ENCODE results near the gene PEAK1.

The PEAK1 gene

DNA sequence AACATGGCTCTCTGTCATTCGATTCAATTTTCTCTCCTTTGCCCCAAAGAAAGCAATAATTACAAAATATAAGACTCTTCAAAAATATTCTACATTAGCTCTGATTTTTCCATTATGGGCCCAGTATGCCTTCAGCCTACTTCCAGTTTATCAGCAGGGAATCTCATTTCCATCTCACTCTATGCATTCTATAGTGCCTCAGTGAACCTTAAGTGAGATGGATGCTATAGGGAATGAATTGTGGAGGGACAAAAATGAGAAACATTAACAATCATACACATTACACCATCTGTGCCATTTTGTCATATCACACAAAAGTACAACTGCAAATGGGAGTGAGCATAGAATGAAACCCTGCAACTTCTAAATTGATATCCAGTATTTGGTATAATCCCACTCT is 298.3 kb downstream of the PEAK1 start:
- DNase-seq = no peak

DNA sequence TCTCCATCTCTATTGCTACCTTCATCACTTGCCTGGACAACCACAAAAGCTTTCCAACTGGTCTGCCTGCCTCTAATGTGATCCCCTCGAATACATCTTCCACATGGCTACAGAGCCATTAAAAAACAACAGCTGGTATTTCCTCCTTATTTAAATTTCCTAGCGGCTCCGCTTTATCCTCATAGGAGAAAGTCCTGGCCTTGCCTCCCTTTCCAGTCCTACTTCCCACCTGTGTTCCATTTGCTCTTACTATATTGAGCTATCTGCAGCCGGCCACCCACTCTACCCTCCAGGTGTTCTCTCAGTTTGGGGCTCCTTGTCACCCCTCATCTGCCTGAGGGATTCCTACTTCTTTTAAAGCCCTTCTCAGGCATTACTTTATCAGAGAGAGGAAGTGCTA is 299.3 kb downstream of the PEAK1 start:
- no peak for DNase-seq

DNA sequence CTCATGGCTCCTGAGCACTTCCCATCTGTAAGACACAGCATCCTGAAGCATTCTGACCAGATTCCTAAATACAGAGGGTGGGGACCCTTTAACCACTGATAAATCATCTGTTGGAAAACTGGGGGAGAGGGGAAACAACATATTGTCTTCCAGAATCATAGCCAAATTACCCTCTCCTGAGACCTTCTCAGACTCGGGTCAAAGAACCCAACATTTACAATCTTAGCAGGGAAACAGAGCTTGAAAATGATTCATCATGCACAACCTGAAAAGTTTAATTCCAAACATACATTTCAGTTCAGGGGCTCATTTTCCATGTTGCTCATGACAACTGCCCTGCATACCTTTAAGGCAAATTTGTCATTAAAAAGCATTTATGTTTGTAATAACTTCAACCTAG is 300.5 kb downstream of the PEAK1 start:
- DNase-seq = no peak

DNA sequence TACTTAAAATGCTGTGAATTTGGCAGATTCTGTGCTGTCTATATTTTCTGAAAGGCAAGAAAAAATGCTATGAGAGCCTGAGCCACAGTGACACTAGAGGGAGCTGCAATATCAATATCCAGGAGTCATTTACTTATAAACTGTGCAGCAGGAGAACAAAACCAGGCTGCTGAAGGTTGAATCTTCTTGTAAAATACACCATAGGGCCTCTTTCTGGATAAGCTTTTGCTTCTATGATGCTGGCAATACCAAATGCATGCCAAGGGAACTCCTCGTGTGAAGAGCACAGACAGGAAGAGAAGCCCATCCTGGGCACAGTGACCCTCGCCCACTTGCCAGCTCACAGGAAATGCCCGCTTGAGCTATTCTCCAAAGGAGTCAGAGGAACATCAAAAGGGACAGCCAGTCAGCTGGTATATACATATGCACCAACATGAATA is 301.0 kb downstream of the PEAK1 start:
- peak; percentile 70 to 82 (median 77) for DNase-seq

DNA sequence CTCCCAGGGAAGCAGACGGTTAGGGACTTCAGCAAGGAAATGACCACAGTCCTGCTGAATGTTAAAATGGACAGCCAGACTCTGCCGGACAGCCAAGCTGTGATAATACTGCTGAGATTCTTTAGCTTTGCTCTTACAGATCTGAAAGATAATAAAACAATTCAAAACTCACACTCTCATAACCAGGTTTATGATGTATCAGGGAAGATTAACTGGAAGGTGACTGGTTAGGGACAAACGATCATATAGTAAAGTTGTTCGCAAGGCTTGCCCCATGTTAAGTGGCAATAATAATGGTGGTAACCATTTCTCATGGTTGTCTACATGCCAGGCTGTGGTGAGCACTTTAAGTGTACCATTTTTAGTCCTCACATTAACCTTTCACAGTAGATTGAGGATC is 304.7 kb downstream of the PEAK1 start:
- DNase-seq = no peak

DNA sequence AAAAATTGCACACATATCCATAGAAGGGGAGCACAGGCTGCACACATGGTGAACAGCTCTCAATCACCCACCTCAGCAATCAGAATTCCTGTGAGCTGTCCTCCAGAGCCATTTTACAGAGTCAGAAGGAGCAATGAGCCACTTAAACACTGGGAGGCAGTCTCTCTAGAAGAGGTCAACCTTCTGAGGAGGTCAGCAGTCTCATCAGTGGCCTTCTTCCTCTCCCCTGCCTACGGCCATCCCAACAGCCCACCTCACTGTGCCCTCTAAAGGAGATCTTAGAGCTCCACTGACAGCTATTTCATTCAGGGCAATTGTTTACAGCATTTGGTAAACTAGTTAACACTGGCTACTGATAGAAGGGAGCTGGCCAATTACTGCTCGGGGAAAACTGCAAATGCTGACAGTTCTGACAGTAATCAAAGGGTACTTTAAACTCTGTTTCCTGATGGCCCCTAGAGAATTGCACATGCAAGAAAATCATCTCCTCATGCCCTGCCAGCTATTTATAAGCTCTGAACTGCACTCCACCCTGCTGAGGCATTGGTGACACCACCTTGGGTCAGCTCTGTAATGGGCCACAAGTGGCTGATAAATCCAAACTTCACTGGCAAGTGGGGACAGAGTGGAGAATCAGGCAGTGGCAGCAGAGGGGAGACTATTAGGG is 306.9 kb downstream of the PEAK1 start:
- DNase-seq = no peak

DNA sequence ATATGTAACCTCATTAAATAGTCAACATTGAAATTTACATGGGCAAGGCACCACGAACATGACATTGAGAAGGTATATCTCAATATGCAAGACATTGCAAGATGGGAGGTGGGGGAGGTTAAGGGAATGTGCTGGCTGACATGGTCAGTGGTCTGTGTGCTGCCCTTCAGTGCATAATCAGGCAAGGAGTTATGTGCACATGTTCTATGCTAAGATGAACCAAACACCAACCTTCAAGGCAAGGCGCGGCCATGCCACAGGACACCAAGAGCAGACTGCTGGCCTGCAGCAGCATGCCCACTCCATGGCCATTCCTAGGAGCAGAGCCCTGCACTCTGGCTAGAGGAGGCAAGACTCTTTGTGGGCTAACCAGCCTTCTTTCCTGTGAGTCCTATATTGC is 308.1 kb downstream of the PEAK1 start:
- no peak for DNase-seq

DNA sequence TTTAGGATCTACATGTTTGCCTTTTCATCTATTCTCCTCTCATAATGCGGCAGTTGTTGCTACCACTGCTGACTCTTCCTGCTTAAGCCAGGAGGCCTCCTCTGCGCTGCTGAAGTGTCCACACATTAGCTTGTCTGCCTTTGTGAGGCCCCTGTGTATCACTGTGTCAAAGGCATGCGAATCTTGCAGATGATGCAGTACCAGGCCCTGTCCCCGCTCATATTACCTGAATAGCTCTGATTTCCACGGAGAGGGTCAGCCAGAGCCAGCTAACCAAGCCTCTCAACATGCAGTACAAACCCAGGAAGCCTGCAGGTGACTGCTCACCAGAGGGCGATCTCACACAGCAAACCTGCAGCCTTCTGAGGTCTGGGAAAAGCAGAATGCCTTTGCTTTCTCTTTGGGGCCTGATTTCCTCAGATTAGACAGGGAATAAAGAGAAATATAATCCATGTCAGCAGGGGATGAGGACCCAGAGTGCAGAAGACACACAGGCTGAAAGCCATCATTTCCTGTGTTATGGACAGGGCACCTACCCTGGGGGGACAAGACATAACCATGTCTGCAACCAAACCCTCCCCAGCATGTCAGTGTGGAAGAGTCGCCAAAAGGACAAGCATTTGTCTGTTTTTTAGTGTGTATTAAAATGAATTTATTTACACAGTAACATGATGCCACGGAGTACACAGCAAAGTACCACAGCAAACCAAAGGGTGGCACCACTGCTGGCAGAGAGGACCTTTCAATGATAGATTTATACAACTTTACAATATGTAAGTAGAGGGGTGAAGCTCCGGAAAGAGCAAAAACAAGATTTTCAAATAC is 312.2 kb downstream of the PEAK1 start:
- peak in 3 of 4 experiments; percentile 17 to 51 (median 45) for DNase-seq

DNA sequence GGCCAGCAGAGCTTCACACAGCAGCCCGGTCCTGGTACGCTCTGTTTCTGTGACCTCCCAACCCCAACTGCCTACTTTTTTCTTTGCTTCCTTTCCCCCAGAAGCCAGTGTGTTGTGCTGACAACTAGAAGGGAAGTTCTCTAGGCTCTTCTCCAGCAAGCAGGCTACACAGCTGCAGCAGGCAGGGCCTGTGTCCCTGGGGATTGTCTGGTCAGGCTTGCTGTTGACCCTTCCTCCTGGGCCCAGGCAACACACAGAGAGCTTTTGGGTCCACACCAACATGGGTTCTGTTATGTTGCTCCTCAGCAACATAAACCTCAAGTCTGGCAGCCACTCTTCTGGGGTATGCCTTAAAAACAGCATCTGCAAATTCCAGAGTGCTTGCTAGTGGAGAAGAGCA is 312.8 kb downstream of the PEAK1 start:
- no peak for DNase-seq

DNA sequence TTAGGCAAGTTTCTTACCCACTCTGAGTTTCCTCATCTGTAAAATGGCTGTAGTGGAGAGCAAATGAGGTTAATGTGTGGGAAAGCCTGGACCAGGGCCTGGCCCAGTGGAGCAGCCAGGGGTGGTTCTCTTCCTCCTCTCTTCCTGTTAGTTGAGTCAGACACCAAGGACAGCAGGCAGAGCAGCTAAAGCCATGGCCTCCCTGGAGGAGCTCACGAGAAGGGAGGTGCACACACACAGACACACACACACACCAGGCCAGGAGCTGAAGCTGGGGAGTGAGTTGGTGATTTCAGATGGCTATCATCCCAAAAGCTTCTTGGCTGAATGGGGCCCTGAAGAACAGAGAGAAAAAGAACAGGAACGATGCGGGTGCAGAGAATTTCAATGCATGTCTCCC is 315.7 kb downstream of the PEAK1 start:
- peak in 1 of 4 experiments; percentile 16 for DNase-seq

DNA sequence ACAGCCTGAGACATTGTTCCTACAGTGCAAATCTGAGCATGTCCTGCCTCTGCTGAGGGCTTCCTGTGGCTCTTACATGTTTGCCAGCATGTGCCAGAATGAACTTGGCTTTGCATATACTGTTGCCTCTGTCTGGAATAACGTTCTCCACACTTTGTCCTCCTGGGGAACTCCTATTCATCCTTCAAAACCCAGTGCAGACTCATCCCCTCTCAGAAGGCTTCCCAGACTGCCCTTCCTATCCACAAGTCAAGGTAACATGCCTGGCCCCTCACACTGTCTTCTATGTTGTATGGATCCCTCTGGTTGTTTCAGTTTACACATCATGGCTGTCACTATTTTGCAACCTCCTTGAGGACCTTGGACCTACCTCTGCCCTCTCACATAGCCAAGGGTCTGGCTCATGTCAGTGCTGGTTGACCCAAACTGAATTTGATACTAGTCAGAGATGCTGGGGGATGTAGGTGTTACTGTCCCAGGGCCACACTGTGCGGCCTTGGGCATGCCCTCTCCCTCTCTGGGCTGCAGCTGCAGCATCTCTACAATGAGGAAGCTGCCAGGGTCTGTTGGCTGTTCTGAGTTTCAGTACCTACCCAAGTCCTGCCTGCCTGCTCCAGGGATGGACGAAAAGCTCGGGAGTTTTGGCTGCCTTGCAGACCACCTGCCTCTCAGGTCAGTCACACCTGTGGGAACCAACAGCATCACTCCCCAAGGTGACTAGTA is 320.0 kb downstream of the PEAK1 start:
- DNase-seq = no peak

DNA sequence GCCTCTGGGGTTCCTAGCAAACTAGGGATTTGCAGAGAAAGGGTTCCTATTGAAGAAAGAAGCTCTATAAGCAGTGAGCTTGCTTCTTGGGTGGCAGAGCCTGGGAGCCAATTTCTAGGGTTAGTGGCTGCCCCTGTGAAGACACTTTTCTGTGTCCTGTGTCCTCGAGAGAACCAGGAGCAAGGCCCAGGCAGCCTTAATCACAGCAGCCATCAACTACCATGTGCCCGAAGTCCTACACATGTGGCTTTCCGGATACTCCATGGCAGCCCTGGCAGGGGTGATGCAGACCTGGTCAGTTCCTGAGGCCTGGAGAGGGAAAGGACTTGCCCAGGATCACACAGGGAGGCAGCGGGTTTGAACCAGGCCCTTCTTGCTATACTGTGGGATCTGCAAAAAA is 321.3 kb downstream of the PEAK1 start:
- DNase-seq = no peak

DNA sequence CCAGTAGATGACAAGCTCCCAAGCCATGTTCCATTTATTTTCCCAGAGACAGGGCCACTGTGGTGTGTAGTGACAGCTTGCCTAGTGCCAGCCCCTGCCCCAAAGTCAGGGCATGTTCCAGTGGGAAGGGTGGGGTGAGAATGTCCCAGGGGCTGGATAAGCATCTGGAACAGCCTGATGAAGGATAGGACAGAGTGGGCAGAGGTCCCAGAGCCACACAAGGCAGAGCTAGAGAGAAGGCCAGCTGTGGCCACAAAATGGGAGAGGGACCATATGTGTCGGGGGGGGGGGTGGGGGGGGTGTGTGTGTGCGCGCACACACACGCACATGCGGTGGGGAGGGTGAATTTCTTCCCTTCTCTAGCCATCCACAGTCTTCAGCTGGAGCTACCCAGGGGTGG is 322.0 kb downstream of the PEAK1 start:
- DNase-seq = no peak

DNA sequence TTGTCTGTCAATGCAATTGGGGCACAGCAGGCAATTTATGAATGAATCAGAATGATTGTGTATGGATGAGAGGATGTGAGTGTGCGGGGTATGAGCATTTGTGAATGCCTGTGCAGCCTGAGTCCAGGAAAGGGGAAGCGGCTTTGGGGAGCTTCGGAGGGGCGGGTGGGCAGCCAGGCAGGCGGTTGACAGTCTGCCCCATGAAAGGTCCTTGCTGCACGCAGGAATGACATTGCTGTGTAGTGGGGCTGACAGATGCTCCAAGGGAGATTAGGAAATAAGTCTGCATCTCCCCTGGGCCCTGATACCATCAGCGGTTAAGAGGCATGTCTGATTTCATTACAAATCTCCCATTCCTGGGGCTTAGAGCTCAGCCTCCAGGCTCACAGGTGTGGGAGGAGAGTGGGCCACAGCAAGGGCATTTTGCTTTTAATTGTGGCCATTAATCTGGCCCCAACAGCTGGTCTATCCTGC is 322.6 kb downstream of the PEAK1 start:
- peak in 2 of 4 experiments; percentile 16 to 21 for DNase-seq

DNA sequence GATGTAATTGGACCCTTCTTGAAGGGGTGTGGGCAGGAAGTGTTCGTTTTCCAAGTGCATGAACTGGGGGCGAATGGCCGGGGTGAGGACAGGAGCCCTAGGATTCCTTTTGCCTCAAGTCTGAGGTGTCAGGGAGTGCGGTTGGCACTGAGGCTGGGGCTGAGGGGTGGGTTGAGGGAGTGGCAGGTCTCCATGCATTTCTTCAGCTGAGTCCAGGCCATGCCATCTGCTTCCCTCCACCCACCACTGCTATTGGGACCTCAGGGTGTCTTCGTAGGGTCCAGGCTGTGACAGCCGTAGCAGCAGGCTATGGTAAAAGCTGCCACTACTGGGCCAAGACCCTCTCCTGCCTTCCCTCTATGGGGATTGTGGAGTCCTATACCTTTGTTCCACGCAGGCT is 323.4 kb downstream of the PEAK1 start:
- no peak for DNase-seq

DNA sequence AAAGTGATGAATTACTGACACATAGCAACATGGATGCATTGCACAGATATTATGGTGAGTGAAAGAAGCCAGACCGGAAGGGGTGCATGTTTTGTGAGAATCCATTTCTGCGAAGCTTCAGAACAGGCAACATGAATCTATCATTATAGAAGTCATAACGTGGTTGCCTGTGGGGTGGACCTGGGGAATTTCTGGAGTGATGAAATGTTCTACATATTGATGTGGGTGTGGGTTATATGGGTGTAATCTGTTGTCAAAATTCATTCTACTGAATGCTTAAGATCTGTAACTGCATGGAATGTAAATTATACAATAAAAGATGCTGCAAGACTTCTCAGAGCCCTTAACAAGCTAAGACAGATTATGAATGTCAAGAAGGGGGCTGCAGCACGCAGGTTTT is 323.8 kb downstream of the PEAK1 start:
- DNase-seq = no peak

DNA sequence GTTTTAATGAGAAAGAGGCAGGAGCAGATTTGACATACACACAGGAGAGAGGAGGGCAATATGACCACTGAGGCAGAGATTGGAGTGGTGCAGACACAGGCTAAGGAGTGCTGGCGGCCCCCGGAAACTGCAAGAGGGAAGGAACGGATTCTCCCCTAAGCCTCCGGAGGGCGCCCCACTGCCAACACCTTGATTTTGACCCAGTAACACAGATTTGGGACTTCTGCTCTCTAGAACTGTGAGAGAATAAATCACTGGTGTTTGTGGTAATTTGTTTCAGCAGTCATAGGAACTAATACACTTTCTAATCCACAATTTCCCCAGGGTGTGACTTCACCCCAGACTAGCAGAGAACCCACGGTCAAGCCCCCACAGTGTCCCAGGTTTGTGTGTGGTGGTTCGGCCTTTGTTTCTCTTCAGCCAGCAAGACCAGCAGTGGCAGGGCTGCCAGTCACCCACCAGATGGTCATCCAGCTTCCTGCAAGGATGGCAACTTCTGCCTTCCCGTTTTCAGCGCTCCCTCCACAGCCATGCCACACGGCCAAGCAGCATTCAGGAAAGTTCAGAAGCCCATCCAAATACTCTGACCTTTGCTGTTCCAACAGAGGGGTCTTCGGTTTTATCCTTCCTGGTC is 325.4 kb downstream of the PEAK1 start:
- DNase-seq = peak in 2 of 4 experiments; percentile 36 to 43

DNA sequence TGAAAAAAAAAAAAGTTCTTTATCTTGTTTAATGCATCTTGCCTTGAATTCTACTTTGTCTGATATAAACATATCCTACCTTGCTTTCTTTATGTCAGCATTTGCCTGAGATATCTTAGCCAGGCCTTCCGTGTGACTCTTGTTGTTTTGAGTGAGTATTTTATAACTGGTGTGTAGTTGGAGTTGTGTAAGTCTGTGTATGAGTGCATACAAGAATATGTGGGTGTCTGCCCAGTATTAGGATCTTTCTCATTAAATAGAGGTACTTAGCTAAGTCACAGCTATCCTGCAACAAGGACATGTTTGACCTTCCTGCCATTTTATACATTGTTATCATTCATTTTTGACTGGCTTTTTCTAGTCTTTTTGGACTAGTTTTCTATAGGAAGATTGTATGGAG is 326.5 kb downstream of the PEAK1 start:
- peak in 2 of 4 experiments; percentile 42 to 57 for DNase-seq

DNA sequence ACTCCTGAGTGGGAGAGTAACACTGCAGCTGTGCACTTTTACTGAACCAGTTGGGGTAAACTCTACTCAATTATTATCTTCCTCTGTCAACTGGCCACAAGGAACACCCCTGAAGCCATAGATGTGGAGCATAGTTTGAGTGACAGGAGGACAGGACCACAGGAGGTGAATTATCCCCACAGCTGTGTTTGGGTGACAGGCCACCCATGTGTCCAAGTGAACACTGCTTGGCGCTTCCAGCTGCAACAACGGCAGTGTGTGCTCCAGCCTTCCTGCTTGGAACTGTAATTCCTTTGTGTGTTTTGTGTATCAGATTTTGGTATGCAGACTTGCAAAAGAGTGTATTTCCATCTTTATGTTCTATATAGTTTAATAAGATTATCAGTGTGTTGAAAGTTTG is 328.8 kb downstream of the PEAK1 start:
- DNase-seq = no peak

DNA sequence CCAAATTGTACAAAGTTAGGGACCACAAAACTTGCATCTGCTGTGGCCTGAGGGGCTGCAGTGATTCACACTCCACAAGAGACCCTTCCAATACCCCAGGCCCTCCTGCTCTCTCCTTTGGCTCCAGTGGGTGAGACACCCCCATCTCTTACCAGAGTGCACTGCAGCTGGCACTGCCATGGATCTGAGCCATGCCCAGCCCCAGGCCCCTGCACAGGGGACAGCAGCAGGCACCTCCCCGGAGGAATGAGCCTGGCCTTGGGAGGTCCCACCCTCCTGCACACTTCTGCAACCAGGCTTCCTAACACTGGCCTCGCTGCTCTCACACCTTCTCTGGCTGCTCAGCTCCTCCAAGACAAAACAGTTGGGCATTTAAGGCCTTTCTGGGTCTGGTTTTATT is 332.7 kb downstream of the PEAK1 start:
- DNase-seq = no peak

DNA sequence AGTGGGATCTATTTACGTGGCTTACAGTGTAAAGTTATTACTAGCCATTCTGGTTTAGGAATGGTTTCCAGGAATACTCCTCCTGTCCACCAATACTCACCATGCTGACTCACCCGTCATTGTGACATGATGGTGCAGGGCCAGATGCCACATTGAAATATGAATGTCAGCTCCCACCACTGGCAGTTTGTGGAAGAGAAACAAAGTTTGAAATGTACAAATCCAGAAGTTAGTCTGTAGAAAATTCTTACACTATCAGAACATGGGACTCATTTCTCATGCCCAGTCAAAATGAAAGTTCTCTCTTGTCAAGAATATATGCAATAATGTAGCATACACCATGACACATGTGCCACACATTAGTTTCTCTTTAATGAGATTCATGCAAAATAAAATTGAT is 334.6 kb downstream of the PEAK1 start:
- DNase-seq = peak; percentile 66 to 78 (median 70)

DNA sequence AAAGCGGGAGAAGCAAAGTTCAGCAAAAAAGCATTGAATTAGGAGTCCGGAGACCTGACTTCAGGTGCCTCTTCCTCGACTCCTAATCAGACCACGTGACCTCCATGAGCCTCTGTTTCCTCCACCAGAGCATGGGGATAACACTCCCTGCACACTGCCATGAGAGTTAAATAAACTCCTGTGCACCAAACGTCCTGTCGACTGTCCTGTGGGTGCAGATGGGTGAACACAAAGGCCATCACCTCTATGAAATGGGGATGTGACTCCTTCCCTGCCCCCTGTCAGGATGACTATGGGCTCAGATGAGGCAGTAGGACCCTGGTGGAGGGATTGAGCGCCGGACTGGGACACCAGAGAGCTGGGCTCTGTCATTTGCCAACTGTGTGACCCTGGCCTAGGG is 335.5 kb downstream of the PEAK1 start:
- DNase-seq = no peak
